GM21526 (cell line): ENCODE data around the gene CROCC2.

ENCODE experiments used
- ATAC-seq: cut with Tn5 transposase; IDR thresholded peaks from one replicate; pipeline ENCODE4 v1.9.1; 2021; ENCODE audit warnings: moderate library complexity; ENCODE audit not compliant: unreplicated experiment, low FRiP score

Gene CROCC2

GRCh38 chr2:240919786-240920782 lies 13.9 kb downstream of the CROCC2 start:
- ATAC-seq, result no peak

GRCh38 chr2:240920783-240921231 lies 14.7 kb downstream of the CROCC2 start:
- no peak for ATAC-seq

GRCh38 chr2:240921311-240921994 lies 15.3 kb downstream of the CROCC2 start:
- ATAC-seq, result no peak

- no peak for ATAC-seq
These were observed 15.8 kb downstream of the CROCC2 start for GRCh38 chr2:240921995-240922244.

- no peak for ATAC-seq
These were observed 16.3 kb downstream of the CROCC2 start for GRCh38 chr2:240922245-240922981.

- no peak for ATAC-seq
These were observed 16.9 kb downstream of the CROCC2 start for GRCh38 chr2:240922982-240923537.

- no peak for ATAC-seq
These were observed 19.0 kb downstream of the CROCC2 start for GRCh38 chr2:240925191-240925567.

GRCh38 chr2:240925568-240926515 lies 19.7 kb downstream of the CROCC2 start:
- no peak for ATAC-seq

- no peak for ATAC-seq
These were observed 20.6 kb downstream of the CROCC2 start for GRCh38 chr2:240926516-240927389.

- no peak for ATAC-seq
These were observed 21.2 kb downstream of the CROCC2 start for GRCh38 chr2:240927390-240927781.

GRCh38 chr2:240928476-240929363 lies 22.6 kb downstream of the CROCC2 start:
- ATAC-seq, result no peak

- no peak for ATAC-seq
These were observed 23.4 kb downstream of the CROCC2 start for GRCh38 chr2:240929364-240930095.

GRCh38 chr2:240930096-240930630 lies 24.0 kb downstream of the CROCC2 start:
- ATAC-seq, result no peak

- no peak for ATAC-seq
These were observed 24.6 kb downstream of the CROCC2 start for GRCh38 chr2:240930631-240931318.

- no peak for ATAC-seq
These were observed 25.3 kb downstream of the CROCC2 start for GRCh38 chr2:240931319-240931949.
